ENCODE measurements around the gene C13orf46.

DNA sequence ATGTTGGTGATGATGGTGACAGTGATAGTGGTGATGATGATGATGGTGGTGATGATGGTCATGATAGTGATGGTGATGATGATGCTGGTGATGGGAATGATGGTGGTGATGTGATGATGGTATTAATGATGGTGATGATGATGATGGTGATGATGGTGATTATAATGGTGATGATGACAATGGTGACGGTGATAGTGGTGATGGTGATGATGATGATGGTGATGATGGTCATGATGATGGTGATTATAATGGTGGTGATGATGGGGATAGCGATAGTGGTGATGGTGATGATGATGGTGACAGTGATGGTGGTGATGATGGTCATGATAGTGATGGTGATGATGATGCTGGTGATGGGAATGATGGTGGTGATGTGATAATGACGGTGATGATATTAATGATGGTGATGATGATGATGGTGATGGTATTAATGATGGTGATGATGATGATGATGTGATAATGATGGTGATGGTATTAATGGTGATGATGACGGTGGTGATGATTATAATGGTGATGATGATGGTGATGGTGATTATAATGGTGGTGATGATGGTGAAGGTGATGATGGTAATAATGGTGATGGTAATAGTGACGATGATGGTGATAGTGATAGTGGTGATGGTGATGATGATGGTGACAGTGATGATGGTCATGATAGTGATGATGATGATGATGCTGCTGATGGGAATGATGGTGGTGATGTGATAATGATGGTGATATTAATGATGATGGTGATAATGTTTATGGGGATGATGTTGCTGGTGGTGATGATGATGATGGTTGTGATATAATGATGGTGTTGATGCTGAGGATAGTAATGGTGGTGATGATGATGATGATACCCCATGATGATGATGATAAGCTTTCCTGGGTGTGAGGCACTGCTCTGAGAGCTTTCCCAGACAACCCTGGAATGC, 7.7 kb downstream of the C13orf46 start:
- TF ChIP-seq CTCF (conservative IDR thresholded peaks at IDR 0.05; ENCODE audit: low read depth, low read length) (no peak), EZH2 (IDR thresholded peaks at IDR 0.05; ENCODE audit: low read length, unreplicated experiment) (no peak)
